HuH-7 (cell line): ENCODE data around the gene VWA1.

Experiments
- DNase-seq: peaks from one replicate; pipeline ENCODE4 v3.0.0; 2011; ENCODE audit warnings: low spot score

VWA1 gene, protein sequence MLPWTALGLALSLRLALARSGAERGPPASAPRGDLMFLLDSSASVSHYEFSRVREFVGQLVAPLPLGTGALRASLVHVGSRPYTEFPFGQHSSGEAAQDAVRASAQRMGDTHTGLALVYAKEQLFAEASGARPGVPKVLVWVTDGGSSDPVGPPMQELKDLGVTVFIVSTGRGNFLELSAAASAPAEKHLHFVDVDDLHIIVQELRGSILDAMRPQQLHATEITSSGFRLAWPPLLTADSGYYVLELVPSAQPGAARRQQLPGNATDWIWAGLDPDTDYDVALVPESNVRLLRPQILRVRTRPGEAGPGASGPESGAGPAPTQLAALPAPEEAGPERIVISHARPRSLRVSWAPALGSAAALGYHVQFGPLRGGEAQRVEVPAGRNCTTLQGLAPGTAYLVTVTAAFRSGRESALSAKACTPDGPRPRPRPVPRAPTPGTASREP

DNA sequence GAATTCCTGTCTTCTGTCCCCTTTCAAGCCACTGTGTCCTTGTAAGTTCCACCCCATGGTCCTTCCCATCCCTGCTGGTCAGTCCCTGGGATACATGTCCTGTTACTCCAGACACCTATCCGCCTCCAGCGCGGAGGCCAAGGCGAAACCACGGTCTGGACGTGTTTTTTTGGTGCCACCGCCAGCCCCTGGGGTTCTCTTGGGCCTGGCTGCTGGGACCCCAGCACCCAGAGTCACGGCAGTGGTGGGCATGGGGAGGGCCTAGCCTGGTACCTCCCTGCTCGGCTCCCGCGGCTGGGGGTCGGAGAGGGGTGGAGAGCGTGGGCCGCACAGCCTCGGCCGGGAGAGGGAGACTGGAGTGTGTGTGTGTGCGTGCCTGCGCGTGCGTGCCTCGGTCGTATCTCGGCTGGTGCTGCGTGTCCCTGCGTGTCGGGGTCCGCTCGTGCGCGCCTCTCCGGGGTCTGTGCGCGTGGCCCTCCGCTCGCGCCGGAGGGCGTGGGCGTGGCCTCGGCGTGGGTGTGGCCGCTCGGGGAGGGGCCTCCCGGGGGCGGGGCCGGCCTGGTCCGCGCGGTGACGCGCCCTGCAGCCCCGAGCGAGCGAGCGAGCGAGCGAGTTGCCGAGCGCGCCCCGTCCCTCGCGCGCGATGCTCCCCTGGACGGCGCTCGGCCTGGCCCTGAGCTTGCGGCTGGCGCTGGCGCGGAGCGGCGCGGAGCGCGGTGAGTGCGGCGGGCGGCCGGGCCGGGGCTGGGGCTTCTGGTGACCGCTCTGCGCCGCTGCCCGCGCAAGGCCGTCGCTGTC, at the start of gene VWA1:
TSS of gene VWA1 (plus strand) at position 585 of the 798 bp plus-strand sequence. CDS start at position 644, 59 bp downstream.
- DNase-seq: no peak

DNA sequence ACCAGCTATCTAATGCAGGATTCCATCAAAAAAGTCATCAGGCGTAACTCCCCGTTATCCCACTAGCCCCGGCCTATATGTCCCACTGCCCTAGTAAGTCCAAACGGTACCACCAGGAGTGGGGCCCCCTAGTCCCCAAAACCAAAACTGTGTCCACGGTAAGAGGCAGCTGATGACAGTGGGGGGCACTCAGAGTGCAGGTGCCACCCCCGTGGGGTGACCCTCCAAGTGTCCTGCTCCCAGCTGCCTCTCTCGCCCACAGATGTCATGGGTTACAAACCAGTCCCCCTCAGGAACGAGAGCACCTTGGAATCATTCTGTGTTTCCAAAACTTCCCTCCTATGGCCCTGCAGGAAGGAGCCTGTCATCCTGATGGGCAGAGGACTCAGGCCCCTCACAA, 49.6 kb upstream of the VWA1 start:
- DNase-seq: no peak

DNA sequence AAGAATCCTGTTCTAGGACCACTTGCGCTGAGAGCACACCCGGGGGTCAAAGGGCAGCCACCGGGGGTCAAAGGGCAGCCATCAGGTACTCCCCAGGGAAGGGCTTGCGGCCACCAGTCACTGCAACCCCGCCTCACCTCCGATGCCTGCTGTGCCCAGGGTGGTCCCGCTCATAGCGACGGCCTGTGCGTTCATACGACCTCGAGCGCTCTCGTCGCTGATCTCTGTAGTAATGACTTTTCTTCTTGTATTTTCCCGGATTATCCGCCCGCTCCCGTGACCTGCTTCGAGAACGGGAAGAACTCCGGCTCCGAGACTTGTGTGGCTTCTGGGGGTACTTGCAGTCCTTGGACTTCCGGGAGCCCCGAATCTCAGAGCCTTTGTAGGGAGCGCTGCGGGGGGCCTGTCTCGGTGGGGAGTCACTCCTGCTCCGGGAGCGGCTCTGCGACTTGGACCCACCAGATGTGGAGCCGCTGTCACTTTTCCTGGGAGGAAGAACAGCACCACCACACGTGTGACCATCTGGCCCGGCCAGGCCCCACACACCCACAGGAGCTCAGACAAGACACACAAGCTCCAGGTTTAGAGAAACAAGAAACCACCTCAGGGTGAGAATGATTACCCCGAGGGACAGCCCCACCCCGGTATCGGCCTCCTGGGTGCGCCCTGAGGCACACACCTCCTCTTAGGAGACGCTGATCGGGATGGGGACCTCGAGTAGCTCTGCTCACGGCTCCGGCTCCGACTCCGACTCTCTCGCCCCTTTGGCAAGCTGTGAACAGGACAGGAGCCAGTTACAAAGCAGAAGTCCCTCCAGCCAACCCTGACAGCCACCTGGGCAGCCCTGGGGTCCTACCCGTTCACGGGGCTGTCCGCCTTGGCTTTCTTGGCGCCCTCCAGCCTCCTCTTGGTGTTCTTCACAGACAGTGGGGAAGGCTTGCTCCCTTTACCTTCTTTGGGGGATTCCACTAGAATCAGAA, 48.1 kb upstream of the VWA1 start:
- DNase-seq: no peak

DNA sequence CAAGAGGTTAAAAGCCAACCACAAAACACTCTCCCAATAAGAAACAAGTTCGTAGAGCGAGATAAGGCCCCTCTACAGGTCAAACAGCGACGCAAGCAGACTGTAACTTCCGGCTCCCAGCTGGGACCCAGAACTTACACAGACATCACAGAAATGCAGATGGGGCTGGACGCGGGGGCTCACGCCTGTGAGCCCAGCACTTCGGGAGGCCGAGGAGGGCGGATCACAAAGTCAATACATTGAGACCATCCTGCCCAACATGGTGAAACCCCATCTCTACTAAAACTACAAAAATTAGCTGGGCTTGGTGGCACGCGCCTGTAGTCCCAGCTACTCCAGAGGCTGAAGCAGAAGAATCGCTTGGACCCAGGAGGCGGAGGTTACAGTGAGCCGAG, 47.4 kb upstream of the VWA1 start:
- no peak for DNase-seq

GRCh38 chr1:1390675-1391074, 44.8 kb upstream of the VWA1 start:
- no peak for DNase-seq

GRCh38 chr1:1391225-1391624, 44.3 kb upstream of the VWA1 start:
- DNase-seq: no peak

GRCh38 chr1:1393014-1393413, 42.5 kb upstream of the VWA1 start:
- no peak for DNase-seq

DNA sequence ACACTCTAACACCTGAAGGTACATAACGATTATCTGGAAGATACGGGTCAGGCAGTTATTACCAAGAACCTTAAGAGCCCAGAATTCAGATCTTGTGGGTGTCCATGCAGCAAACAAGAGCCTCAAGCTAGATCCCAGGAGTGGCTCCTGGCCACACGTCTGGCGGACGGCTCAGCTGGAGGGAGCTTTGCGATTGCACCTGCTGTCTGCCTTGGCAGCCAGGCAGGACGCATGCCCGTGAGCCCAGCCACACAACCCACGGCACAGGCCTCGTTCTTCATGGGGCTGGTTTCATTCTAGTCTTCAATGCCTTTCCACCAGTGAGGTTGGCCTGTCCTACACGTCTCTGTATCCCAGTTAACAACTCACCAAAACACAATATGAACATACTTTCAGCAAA, 42.1 kb upstream of the VWA1 start:
- no peak for DNase-seq

DNA sequence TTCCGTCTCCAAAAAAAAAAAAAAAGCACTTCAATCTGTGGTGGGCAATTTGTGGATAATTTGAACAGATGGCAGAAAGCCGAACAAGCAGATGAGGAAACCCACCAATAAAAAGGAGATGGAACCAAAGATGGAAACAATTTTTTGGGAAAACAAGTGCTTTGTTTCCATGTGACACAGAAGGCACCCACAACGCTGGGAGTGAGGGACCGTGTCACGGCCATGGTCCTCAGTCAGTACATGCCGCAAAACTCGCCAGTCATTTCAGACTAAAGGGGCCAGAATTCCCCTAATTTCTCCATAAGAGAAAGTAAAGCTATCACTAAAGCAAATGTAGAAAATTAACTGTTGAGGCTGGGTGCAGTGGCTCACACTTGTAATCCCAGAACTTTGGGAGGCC, 41.4 kb upstream of the VWA1 start:
- no peak for DNase-seq

DNA sequence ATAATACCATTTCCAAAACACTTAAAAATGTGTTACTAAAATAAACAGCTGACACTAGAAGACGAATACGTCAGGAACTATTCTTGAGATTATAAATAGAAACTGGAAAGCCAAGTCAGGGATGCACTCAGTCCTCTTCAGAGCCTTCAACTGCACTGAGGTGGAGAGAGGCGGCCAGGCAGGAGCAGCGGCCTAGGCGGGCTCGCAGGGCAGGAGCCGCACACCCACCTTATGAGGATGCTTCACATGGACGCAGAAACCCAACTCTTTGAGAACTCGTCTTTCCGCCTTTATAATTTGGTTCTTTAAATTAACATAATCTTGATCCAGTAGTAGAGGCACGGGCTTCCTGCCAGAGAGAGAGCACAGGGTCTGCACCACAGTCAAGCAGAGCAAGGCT, 40.3 kb upstream of the VWA1 start:
- DNase-seq: no peak

GRCh38 chr1:1397839-1398523, 37.5 kb upstream of the VWA1 start:
- no peak for DNase-seq

GRCh38 chr1:1398677-1399186, 36.8 kb upstream of the VWA1 start:
- no peak for DNase-seq

- DNase-seq: peak; percentile 98
These were observed 36.2 kb upstream of the VWA1 start, which contains the start of gene CCNL2 for GRCh38 chr1:1399187-1399871. Gene CCNL2 (minus strand): TSS chr1:1399335. CDS start chr1:1399306, 29 bp downstream.

GRCh38 chr1:1399872-1400575, 35.5 kb upstream of the VWA1 start:
- DNase-seq: no peak

- no peak for DNase-seq
These were observed 34.7 kb upstream of the VWA1 start for GRCh38 chr1:1400576-1401456.

GRCh38 chr1:1401457-1402010, 34.0 kb upstream of the VWA1 start:
- no peak for DNase-seq

GRCh38 chr1:1402072-1402900, 33.2 kb upstream of the VWA1 start:
- peak; percentile 66 for DNase-seq
